Calu3 (cell line): ENCODE measurements around the gene ERAS. TPM values are rescaled to one million over a fixed set of nuclear protein-coding genes. Genes with fewer than 3 reads are reported as not detected.

Experiments
- BruUV-seq: library from RNA; stranded (reverse); fragments of 400-500 nt; replicated peaks from 2 replicates; lab custom pipeline; 2021; lab: Mats Ljungman, UMichigan
- CTCF ChIA-PET: fragments of 300-600 bp; sonication (Branson Sonifier 250); formaldehyde crosslinking; loops from one replicate; lab custom pipeline; 2022; ENCODE audit warnings: antibody characterized with exemption; lab: Charles Lee
- DNase-seq: peaks from one replicate; pipeline ENCODE4 v3.0.0; 2022
- H3K27ac Mint-ChIP-seq: one replicate; pipeline ENCODE4 v1.8.0; 2022; ENCODE audit warnings: mixed read lengths; ENCODE audit not compliant: unreplicated experiment
- H3K27me3 Mint-ChIP-seq: one replicate; pipeline ENCODE4 v1.8.0; 2022; ENCODE audit warnings: mixed read lengths; ENCODE audit not compliant: unreplicated experiment
- H3K36me3 Mint-ChIP-seq: one replicate; pipeline ENCODE4 v1.8.0; 2022; ENCODE audit warnings: mild to moderate bottlenecking, moderate library complexity, mixed read lengths; ENCODE audit not compliant: insufficient read depth, unreplicated experiment
- H3K4me1 Mint-ChIP-seq: one replicate; pipeline ENCODE4 v1.8.0; 2022; ENCODE audit warnings: mild to moderate bottlenecking, low read depth, mixed read lengths; ENCODE audit not compliant: unreplicated experiment
- H3K4me3 Mint-ChIP-seq: one replicate; pipeline ENCODE4 v1.8.0; 2022; ENCODE audit warnings: mild to moderate bottlenecking, low read depth, moderate library complexity, mixed read lengths; ENCODE audit not compliant: unreplicated experiment
- H3K9me3 Mint-ChIP-seq: one replicate; pipeline ENCODE4 v1.8.0; 2022; ENCODE audit warnings: low read depth, mixed read lengths; ENCODE audit not compliant: unreplicated experiment
- CTCF ChIP-seq: fragments of 200-600 bp; IDR thresholded peaks from one replicate; pipeline ENCODE4 v1.8.0; 2022; ENCODE audit warnings: antibody characterized with exemption; ENCODE audit not compliant: unreplicated experiment
- intact Hi-C: fragments of 100-400 bp; cut with micrococcal nuclease; formaldehyde crosslinking; loops from one replicate; pipeline ENCODE4 v1.10.0; 2022; ENCODE audit not compliant: unreplicated experiment
- total RNA-seq: library from RNA; stranded (reverse); gene quantifications from 2 replicates; pipeline ENCODE4 v1.2.3, GENCODE V29; 2022

ERAS gene
- total RNA-seq, 1 experiment from 2014 or later, result 0.47 TPM

- H3K36me3 Mint-ChIP-seq, result peaks cover 26% of the 10 kb centered on the region
Observed at GRCh38 chrX:48834383-48834709, 8.0 kb downstream of the ERAS start.

DNA sequence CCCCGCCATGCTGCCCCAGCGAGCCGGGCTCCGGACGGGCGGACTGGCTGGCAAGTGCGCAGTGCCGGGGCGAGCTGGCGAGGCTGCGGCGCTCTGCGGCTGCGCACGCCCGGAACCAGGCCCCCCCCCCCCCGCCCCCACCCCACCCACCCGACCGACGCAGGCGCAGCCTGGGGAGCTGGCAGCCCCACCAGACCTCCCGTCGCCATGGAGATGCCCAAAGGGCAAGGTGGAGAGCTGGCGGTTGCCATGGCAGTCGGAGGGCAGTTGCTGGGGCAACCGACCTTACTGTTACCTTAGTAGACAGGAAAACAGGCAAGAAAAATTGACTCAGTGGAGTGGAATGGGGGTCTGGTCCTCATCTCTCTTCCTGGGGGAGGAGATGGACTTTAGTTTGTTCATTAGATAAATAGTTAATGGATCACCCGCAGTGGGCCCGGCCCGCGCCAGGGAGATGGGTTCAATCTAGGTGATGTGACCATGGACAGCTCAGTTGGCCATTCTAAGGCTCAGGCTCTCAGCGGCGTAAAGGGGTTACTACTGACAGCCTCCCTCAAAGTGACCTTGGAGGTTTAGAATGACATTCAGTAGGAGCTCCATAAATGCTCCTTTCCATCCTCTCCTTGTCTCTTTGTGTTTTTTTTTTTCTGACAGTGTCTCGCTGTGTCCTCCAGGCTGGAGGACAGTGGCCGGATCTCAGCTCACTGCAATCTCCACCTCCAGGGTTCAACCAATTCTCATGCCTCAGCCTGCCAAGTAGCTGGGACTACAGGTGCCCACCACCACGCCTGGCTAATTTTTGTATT lies 9.4 kb downstream of the ERAS start, which contains the start of gene PCSK1N:
Gene PCSK1N (minus strand): TSS at position 87 of the 806 bp plus-strand sequence. CDS start 78 bp downstream, at position 9.
- DNase-seq, result peak; percentile 81
- peak within 1 kb of the TSS; percentile 81 for H3K4me3 Mint-ChIP-seq
- TF ChIP-seq CTCF, result no peak
- H3K9me3 Mint-ChIP-seq, result no peaks in the 10 kb centered on the region
- intact Hi-C loops, result loop anchor here (10.0 kb wide), 1 partner anchor 59 kb away; the partner anchor contains the start of genes PQBP1 and TIMM17B
- H3K36me3 Mint-ChIP-seq, result peaks cover 20% of the 10 kb centered on the region
- H3K27ac Mint-ChIP-seq, result peak within 1 kb of the TSS; percentile 40
- BruUV-seq, result no TSS peak
- peaks cover 13% of the 10 kb centered on the region for H3K4me1 Mint-ChIP-seq
- CTCF ChIA-PET, result interaction anchor here (0.7 to 1.3 kb wide), 3 partner anchors 34 to 76 kb away, joined by 3 to 8 read pairs (median 4); partner anchors contain the start of genes HDAC6 and SLC35A2
- H3K27me3 Mint-ChIP-seq, result no peaks in the 10 kb centered on the region

More at GRCh38 chrX:48834383-48834709, 8.0 kb downstream of the ERAS start:
- no peak for TF ChIP-seq CTCF
- Mint-ChIP-seq H3K27me3 (no peaks in the 10 kb centered on the region), H3K4me1 (peaks cover 13% of the 10 kb centered on the region), H3K9me3 (no peaks in the 10 kb centered on the region), H3K4me3 (peak overlapping the region; percentile 81), H3K27ac (no peak overlapping the region)
- CTCF ChIA-PET, result interaction anchor here (0.7 to 0.8 kb wide), 2 partner anchors 57 to 77 kb away, joined by 3 to 4 read pairs; partner anchors contain the start of gene SLC35A2
- intact Hi-C loops, result loop anchor here (10.0 kb wide), 1 partner anchor 60 kb away; the partner anchor contains the start of genes PQBP1 and TIMM17B
- TSS peak; percentile 59 for BruUV-seq
- no peak for DNase-seq

- H3K9me3 Mint-ChIP-seq, result peaks cover 2% of the 10 kb centered on the region
- no peak overlapping the region for H3K4me3 Mint-ChIP-seq
Observed at GRCh38 chrX:48839686-48840085, 13.4 kb downstream of the ERAS start.

DNA sequence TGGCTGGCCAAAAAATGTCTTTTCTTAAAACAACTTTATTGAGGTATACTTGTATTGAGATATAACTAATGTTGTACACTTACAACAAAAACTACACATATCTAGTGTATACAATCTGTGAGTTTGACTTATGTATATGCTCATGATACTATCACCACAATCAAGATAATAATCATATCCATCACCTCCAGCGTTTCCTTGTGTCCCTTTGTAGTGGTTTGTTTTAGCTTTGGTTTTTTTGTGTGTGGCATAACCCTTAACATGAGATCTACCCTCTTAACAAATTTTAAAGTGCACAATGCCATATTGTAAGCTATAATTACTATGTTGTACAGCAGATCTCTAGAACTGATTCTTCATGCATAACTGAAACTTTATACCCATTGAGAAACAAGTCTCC lies 22.5 kb downstream of the ERAS start:
- CTCF ChIA-PET, result no interaction called here
- no peak for TF ChIP-seq CTCF
- no peak for DNase-seq
- peaks cover 4% of the 10 kb centered on the region for H3K36me3 Mint-ChIP-seq
- intact Hi-C loops, result no loop called here
- no peak overlapping the region for H3K4me3 Mint-ChIP-seq
- H3K9me3 Mint-ChIP-seq, result peaks cover 5% of the 10 kb centered on the region
- no peaks in the 10 kb centered on the region for H3K4me1 Mint-ChIP-seq
- no peaks in the 10 kb centered on the region for H3K27me3 Mint-ChIP-seq
- no TSS peak for BruUV-seq
- no peak overlapping the region for H3K27ac Mint-ChIP-seq

More at GRCh38 chrX:48839686-48840085, 13.4 kb downstream of the ERAS start:
- Mint-ChIP-seq H3K27me3 (no peaks in the 10 kb centered on the region), H3K4me1 (peaks cover 4% of the 10 kb centered on the region), H3K27ac (no peak overlapping the region), H3K36me3 (peaks cover 16% of the 10 kb centered on the region)
- CTCF ChIA-PET, result no interaction called here
- intact Hi-C loops, result loop anchor here (10.0 kb wide), 1 partner anchor 55 kb away; the partner anchor contains the start of genes PQBP1 and TIMM17B
- TF ChIP-seq CTCF, result no peak
- no peak for DNase-seq
- no TSS peak for BruUV-seq
